T-helper 2 cell (primary cell): ENCODE results near the gene SPRED2.

Source experiments
- DNase-seq, 5 experiments: peaks; one replicate each; pipeline versions ENCODE4 v3.0.0 to v3.0.0-alpha.2; 2012 to 2022

SPRED2 gene

DNA sequence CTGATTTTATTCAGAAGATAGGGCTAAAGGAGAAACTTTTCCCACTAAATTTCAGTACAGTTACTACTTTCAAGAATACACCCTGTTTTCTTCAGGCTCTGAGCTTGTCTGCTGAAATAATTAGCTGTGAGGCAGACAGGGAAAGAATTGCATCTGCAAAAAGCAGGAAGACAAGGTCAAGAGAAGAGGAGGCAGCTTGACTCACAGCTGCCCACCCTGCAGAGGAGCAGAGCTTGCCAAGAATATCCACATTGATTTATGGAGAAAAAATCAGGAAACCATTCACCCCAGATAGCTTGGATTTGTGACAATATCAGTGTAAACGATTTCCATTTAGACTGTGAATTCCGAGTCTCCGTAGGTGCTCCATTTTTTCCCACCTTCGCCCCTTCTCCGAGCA is 155.8 kb downstream of the SPRED2 start:
- DNase-seq, result no peak

DNA sequence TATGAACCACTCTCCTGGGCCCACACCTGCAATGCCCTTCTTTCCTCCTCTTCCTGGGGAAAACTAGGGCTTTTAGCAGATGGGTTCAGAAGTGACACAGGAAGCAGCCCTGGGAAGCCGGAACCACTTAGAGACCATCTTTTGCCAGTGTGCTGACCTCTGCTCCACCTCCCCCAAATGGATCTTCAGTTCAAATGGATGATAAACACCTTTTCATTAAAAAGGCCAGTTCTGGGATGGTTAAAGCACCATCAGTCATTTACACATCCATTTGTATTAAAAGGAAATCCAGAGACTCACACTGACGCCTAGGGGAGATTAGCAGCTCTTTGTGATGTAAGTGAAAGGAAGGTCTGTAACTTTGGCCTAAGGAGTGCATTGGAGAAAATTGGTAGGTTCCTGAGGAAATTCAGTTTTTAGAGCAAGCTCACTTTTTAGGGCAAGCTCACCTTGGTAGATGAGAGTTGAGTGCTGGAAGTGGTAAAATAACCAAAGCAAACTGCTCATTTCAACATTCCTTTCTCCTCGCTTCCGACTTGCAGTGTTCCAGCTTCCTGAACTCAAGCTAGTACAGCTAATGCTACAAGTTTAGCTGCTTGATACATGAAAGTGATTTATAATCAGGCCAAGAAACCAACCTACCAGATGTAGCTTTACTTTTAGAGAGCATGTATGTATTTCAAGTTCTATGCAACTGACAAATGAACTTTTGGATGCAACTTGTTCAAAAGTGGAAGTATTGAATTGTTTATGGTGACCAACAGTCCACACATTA is 157.1 kb downstream of the SPRED2 start:
- no peak for DNase-seq

DNA sequence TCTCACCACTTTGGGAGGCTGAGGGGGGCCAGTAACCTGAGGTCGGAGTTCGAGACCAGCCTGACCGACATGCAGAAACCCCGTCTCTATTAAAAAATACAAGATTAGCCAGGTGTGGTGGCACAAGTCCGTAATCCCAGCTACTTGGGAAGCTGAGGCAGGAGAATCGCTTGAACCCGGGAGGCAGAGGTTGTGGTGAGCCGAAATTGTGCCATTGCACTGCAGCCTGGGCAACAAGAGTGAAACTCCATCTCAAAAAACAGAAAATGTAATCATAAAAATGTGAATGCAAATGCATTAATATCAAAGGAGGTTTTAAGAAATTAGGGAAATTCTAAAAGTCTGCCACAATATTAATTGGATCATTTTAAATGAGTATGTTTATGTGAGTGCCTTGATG is 159.1 kb downstream of the SPRED2 start:
- no peak for DNase-seq

GRCh38 chr2:65268957-65269356 is 163.4 kb downstream of the SPRED2 start:
- no peak for DNase-seq

GRCh38 chr2:65267008-65267407 is 165.4 kb downstream of the SPRED2 start:
- DNase-seq, result no peak

DNA sequence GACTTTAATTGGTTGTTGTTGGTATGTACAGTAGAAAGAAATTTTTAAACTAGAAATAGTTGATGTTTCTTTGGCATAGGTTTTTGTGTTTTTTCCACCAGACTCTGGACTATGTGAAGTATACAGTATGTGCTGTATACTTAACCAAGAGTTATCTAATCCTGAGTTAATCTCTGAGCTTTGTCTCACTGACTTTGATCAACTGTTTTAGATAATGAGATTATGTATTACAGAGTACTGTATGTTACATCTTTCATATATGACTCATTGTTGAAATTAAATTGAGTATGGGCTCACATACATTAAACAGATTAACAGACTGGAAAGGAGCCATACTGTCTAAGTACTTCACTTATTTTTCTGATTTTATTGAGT is 166.7 kb downstream of the SPRED2 start:
- DNase-seq, result no peak

DNA sequence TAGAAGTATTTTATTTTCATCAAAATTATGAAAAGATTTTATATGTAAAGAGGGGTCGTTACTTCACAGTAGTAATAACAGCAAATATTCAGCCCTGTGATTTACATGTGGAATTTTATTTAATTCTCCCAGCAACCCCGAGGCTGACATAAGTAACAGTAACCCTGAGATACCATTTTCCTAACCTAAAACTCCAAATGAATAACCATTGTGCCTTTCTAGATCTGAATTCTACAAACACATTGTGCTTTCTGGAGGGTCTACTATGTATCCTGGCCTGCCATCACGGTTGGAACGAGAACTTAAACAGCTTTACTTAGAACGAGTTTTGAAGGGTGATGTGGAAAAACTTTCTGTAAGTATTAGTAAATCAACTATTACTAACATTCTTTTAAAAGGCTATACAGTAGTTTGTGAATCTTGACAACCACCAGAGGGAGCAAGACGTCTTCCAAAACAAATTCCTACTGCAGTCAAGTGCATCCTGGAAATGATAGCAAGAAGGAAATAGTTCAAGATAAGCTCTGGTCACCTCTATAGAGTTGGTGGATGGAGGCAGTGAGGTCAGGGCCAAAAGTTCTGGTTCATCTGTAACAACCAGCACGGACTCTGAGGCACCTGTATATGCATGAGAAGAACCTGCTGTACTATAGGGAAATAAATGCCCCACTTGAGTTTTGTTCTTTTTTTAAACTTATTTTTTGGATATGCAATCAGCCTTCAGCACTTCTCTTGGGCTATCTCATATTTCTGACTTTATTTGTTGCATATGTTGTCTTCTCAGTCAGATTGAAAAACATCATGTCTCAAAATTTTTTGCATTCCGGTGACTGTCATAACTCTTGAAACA is 167.4 kb downstream of the SPRED2 start:
- peak in 2 of 5 experiments; percentile 6 to 48 for DNase-seq

DNA sequence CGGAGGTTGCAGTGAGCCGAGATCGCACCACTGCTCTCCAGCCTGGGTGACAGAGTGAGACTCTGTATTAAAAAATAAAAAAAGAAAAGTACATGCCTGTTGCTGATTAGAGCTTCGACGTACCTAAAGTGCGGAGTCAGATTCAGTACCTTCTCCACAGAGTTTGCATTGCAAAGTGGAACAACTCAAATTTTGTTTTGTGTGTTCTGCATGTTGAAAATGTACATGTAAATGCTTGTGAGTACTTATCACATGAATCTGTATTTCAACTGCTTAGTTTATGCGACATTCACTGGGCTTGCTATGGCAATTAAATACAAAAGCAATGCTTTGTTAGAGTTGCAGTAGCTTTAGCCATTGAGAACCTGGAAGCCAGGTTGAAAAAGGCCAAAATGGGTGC is 168.4 kb downstream of the SPRED2 start:
- no peak for DNase-seq

DNA sequence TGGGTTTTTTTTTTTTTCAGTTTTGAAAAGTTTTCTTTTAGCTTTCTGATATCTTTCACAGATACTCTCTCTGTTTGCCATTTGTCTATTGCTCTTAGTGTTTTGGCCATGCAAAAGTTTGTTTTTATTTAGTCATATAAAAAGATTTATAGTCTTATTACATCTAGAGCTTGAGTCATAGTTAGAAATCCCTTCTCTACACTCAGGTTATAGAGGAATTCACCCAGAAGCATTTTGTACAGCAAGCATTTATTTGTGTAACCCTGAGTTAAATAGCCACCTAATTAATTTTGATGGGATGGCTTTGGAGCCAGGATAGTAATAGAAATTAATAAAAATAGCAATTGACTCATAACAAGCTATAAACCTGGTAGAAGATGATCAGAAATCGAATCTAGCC is 169.1 kb downstream of the SPRED2 start:
- DNase-seq, result no peak

GRCh38 chr2:65261676-65262075 is 170.7 kb downstream of the SPRED2 start:
- no peak for DNase-seq
